Esophagus squamous epithelium (tissue), 5 donors: Measurements from ENCODE around the gene CNTD1. TPM values are rescaled to one million over a fixed set of nuclear protein-coding genes. Genes with fewer than 3 reads are reported as not detected.

Experiments used
- DNase-seq: peaks from one replicate; lab custom pipeline; 2025; lab: John Stamatoyannopoulos, UW
- H3K27ac ChIP-seq, 4 donors: fragments of 200-600 bp; sonication (generic); one replicate each; pipeline ENCODE4 v1.5.1; 2016 to 2019; ENCODE audit warnings: mild to moderate bottlenecking in 1 of 4
- H3K27me3 ChIP-seq, 4 donors: fragments of 200-600 bp; sonication (generic); 1 replicate in 3 of 4; 2 replicates in 1 of 4; pipeline versions ENCODE4 v1.5.1 to v1.6.0; 2017 to 2021; ENCODE audit warnings: antibody characterized with exemption in 1 of 4
- H3K36me3 ChIP-seq, 3 donors: fragments of 200-600 bp; sonication (generic); one replicate each; pipeline ENCODE4 v1.5.1; 2016 to 2019
- H3K4me1 ChIP-seq, 3 donors: fragments of 200-600 bp; sonication (generic); one replicate each; pipeline ENCODE4 v1.5.1; 2017 to 2019
- H3K4me3 ChIP-seq, 4 donors: fragments of 200-600 bp; sonication (generic); 1 replicate in 3 of 4; 2 replicates in 1 of 4; pipeline ENCODE4 v1.5.1; 2016 to 2019; ENCODE audit warnings: mild to moderate bottlenecking in 2 of 4, moderate library complexity in 1 of 4
- H3K9me3 ChIP-seq, 3 donors: fragments of 200-600 bp; sonication (generic); one replicate each; pipeline ENCODE4 v1.5.1; 2016 to 2019
- POLR2A ChIP-seq, 4 donors: fragments of 450-650 bp; IDR thresholded peaks; one replicate each; pipeline ENCODE4 v1.6.1; 2017; ENCODE audit warnings: antibody characterized with exemption in 4 of 4, mild to moderate bottlenecking in 4 of 4, moderate library complexity in 3 of 4
- WGBS, 2 donors: methylation state at CpG; one replicate each; pipeline ENCODE4 v1.1.5; 2018; 5-methylcytosine and 5-hydroxymethylcytosine counted together
- intact Hi-C: fragments of 100-400 bp; cut with DNase I; formaldehyde crosslinking; loops from one replicate; pipeline ENCODE4 v1.15.0; 2022
- total RNA-seq, 4 donors: library from RNA; depleted of rRNA; stranded (reverse); fragments of >200 nt; gene quantifications; one replicate each; pipeline ENCODE4 v1.1.0, GENCODE V29; 2016
- TF ChIP-seq, protein P1 (sequence below), 6 experiments: fragments of 450-650 bp in 4 of 6; fragments of 200-600 bp in 2 of 6; sonication (generic) in 2 of 6; IDR thresholded peaks; one replicate each; pipeline ENCODE4 v1.5.1; 2016 to 2019; ENCODE audit warnings: antibody characterized with exemption in 6 of 6, mild to moderate bottlenecking in 4 of 6, moderate library complexity in 4 of 6
- donor health status: DM: yes; HTN: yes; CAD: no.

The CNTD1 gene
- total RNA-seq, 4 donors from 2014 or later: not detected

DNA sequence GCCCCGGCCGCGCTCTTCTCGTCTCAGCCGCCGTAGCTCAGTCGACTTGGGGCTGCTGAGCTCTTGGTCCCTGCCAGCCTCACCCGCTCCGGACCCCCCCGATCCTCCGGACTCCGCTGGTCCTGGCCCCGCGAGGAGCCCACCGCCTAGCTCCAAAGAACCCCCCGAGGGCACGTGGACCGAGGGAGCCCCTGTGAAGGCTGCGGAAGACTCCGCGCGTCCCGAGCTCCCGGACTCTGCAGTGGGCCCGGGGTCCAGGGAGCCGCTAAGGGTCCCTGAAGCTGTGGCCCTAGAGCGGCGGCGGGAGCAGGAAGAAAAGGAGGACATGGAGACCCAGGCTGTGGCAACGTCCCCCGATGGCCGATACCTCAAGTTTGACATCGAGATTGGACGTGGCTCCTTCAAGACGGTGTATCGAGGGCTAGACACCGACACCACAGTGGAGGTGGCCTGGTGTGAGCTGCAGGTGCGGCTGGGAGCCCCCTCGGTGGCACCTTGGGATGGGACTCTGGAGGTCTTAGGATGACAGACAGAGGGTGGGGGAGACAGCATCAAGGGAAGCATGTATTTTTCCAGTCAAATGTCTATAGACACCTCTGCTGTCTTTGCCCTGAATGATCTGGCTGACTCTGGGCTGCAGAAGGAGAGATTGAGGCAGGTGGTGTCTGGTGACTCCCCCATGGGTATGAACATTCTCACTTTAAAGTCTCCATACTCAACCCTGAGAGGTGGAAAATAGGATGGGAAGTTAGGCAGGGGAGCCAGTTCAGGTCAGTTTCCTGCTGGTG is 17.6 kb upstream of the CNTD1 start:
- H3K4me1 ChIP-seq: peaks cover 8 to 79% (median 13%) of the 10 kb centered on the region in 3 donors
- peaks cover 6 to 62% (median 28%) of the 10 kb centered on the region in 3 donors for H3K36me3 ChIP-seq
- intact Hi-C loops: no loop called here
- peak overlapping the region in 3 of 4 donors; percentile 18 to 59 (median 57) for H3K27ac ChIP-seq
- H3K27me3 ChIP-seq: peaks cover 0 to 60% (median 19%) of the 10 kb centered on the region in 4 donors
- TF ChIP-seq, protein P1, sequence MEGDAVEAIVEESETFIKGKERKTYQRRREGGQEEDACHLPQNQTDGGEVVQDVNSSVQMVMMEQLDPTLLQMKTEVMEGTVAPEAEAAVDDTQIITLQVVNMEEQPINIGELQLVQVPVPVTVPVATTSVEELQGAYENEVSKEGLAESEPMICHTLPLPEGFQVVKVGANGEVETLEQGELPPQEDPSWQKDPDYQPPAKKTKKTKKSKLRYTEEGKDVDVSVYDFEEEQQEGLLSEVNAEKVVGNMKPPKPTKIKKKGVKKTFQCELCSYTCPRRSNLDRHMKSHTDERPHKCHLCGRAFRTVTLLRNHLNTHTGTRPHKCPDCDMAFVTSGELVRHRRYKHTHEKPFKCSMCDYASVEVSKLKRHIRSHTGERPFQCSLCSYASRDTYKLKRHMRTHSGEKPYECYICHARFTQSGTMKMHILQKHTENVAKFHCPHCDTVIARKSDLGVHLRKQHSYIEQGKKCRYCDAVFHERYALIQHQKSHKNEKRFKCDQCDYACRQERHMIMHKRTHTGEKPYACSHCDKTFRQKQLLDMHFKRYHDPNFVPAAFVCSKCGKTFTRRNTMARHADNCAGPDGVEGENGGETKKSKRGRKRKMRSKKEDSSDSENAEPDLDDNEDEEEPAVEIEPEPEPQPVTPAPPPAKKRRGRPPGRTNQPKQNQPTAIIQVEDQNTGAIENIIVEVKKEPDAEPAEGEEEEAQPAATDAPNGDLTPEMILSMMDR (IDR thresholded peaks at IDR 0.05): no peak
- TF ChIP-seq POLR2A (IDR thresholded peaks at IDR 0.05): no peak
- no peak for DNase-seq
- H3K4me3 ChIP-seq: peak overlapping the region; percentile 26 to 65 (median 48)
- 10 to 13% methylated on average over 2 to 5 of the region's 39 CpGs for WGBS, 2 donors
- no peaks in the 10 kb centered on the region for H3K9me3 ChIP-seq

DNA sequence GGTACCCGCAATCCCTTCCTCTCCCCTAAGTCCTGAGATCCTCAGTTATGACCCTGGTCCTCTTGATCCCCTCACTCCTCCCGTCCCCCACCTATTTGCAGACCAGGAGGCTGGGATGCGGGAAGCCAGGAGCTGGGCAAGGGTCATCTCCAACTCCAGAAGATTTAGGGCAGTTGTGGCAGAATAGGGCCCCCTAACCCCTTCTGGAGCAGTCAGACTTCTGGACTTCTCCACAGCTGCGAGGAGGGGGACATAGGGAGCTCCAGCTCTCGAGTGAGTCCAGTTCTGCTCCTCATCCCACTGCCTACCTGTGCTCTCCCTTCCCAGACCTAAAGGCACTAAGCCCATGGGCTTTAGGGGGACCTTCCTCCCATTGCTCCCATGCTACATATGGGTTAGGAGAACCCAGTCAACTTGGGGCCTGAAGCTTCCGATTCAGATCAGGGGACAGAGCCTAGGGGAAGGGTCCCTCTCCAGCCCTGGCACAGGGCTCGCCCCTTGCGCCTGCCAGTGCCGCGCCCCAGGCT is 17.0 kb upstream of the CNTD1 start:
- no peak for DNase-seq
- intact Hi-C loops: no loop called here
- TF ChIP-seq, protein P1 (IDR thresholded peaks at IDR 0.05): no peak
- TF ChIP-seq POLR2A (IDR thresholded peaks at IDR 0.05): no peak
- Histone ChIP-seq H3K36me3 (peaks cover 4 to 62% (median 23%) of the 10 kb centered on the region in 3 donors), H3K27me3 (peaks cover 0 to 67% (median 19%) of the 10 kb centered on the region in 4 donors), H3K4me3 (peak overlapping the region; percentile 0 to 53 (median 24)), H3K9me3 (no peaks in the 10 kb centered on the region), H3K4me1 (peaks cover 8 to 79% (median 13%) of the 10 kb centered on the region in 3 donors), H3K27ac (no peak overlapping the region)
- WGBS, 2 donors: 44 to 50% methylated on average over 2 to 8 of the region's 10 CpGs

DNA sequence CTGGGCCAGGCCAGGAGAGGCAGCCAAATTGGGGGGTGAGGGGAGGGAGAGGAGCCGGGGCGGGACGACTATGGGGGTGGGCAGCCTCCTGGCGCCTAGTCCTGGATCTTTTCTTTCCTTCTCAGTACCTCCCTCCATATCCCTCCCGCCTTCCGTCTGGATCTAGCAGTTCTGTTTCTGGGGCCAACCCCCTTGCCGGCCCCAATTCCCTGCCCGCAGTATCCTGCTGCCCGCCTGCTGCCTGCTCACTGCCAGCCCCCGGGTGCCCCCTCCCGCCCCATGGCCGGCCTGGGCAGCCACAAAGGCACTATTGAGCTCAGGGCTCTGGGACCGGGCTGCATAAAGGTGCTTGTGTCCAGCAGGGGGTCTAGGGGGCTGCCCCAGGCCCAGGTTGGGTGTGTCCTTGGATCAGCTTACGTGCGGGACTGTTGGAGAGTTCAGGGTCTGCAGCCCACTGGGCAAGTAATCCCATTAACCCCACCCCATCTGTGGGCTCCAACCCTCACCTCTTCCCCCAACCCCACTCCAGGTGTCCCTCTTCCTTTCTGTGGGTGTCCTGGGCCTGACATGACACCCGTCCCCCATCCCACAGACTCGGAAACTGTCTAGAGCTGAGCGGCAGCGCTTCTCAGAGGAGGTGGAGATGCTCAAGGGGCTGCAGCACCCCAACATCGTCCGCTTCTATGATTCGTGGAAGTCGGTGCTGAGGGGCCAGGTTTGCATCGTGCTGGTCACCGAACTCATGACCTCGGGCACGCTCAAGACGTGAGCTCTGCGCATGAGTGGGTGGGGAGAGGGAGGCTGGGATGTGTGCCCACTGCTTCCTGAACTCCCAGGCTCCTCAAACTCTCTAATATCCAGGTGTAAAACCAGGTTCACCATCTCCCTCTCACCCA is 16.2 kb upstream of the CNTD1 start:
- 17 to 34% methylated on average over 9 to 15 of the region's 29 CpGs for WGBS, 2 donors
- peaks cover 0 to 74% (median 19%) of the 10 kb centered on the region in 4 donors for H3K27me3 ChIP-seq
- no peak for DNase-seq
- no peaks in the 10 kb centered on the region for H3K9me3 ChIP-seq
- H3K4me1 ChIP-seq: peaks cover 8 to 79% (median 13%) of the 10 kb centered on the region in 3 donors
- intact Hi-C loops: no loop called here
- H3K36me3 ChIP-seq: peaks cover 0 to 61% (median 18%) of the 10 kb centered on the region in 3 donors
- no peak for TF ChIP-seq POLR2A (IDR thresholded peaks at IDR 0.05)
- TF ChIP-seq, protein P1 (IDR thresholded peaks at IDR 0.05): no peak
- peak overlapping the region; percentile 0 to 53 (median 24) for H3K4me3 ChIP-seq
- H3K27ac ChIP-seq: no peak overlapping the region

DNA sequence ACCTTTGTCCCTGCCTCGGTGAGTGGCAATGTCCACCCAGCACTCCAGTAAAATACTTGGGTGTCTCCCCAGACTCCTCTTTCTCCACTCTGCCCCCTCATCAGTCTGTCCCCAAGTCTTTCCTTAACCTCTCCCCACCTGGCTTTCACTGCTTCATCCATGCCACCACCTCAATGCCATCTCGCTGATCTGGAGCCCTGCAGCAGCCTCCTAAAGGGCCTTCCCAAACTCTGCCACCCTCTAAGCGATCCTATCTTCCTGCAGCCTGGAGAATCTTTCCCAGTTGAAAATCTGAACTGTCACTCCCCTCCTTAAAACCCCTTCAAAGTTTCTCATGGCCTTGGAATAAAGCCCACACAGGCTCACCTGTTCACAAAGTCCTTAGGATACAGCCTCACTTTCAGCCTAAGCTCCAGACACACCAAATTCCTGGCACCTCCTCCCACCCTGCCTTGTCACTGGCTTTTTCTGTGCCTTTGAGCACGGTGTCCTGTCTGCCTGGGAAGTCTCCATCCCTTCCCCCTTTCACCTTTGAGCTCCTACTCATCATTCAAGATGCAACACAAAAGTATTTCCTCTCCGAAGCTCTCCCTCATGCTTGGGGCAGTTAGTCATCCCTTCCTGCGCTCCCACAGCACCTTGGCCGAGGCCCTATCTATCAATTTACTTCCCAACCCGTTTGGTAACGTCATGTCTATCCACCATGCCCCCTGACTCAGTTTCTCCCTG is 15.4 kb upstream of the CNTD1 start:
- Histone ChIP-seq H3K4me3 (no peak overlapping the region), H3K27ac (no peak overlapping the region), H3K9me3 (no peaks in the 10 kb centered on the region), H3K27me3 (peaks cover 0 to 82% (median 19%) of the 10 kb centered on the region in 4 donors), H3K4me1 (peaks cover 8 to 72% (median 13%) of the 10 kb centered on the region in 3 donors), H3K36me3 (peaks cover 0 to 61% (median 13%) of the 10 kb centered on the region in 3 donors)
- WGBS, 2 donors: 25 to 53% methylated on average over 7 to 9 of the region's 9 CpGs
- intact Hi-C loops: no loop called here
- DNase-seq: no peak
- TF ChIP-seq, protein P1 (IDR thresholded peaks at IDR 0.05): no peak
- no peak for TF ChIP-seq POLR2A (IDR thresholded peaks at IDR 0.05)
